IPS-NIHi7 (cell line): ENCODE measurements around the gene ERAP2.
"Not testable (repeated sequence)": the region's sequence is repeated elsewhere in the genome, so short reads cannot be mapped to it uniquely, and the experiment has no call there.

ENCODE experiments used
- DNase-seq: peaks from one replicate; pipeline ENCODE4 v3.0.0; 2012; ENCODE audit warnings: mixed read lengths; ENCODE audit errors: extremely low spot score

Gene ERAP2

DNA sequence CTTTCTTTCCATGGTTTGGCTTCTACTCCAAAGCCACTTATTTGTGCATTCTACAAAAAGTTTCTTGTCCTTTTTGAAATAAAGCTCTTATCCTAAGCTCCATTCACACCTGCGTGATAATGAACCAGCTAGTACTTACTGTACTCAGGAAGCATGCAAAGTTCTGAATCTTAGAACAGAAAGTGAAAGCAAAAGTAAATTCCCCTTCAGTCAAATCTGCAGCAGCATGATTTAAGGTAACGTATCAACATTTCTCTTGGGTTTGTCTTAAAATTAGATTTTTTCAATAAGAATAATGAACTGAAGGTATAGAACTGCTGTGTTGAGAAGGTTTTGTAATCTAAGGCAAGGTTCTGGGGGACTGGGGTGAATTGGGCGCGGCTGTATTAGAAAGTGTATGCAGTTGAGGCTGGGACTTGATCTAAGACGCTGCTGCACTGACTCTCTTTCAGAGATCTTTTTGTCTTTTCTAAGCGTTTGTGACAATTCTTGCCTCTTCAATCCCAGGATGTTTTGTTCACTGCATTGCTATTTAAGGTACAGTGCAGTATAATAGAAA is at the start of gene ERAP2:
Gene ERAP2, plus strand, starts transcription at position 209 of the 559 bp plus-strand sequence. CDS start 3,186 bp downstream, outside the sequence.
- no peak for DNase-seq

DNA sequence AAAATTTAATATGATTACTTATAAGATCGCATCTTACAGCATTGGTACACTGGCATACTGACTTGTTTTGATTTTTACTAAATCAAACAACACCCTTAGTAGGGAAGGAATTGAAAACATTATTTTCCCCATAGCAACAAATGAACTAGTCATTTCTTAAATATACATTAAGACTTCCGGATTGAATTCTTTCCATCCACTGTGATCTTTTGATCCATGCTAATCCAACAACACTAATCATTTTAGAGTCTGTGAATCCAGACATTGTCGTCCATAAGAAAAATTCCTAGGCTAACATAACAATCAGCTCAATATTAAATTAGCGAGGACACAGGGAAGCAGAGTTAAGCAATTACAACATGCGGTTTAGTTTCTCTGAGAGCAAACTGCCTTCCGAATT is 47.0 kb upstream of the ERAP2 start:
- no peak for DNase-seq

GRCh38 chr5:96834016-96834415 is 42.3 kb upstream of the ERAP2 start:
- DNase-seq = no peak

DNA sequence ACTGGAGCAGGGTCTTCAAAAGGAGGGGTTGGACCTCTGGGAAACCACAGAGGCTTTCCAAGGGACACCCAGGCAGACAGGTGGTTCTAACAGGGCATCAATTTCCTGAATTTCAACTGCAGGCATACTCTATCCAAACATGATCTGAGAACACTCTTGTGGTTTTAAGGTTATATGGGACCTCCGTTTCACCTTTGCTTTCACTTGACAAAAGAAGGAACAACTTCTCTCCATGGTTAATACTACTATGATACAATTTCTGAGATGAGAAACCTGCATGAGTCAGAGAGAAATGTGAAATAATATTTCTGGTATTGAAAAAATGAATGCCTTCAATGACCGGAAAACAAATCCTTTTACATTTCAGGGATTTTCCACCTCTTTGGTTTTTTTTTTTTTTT is 40.5 kb upstream of the ERAP2 start:
- no peak for DNase-seq

GRCh38 chr5:96836817-96837216 is 39.5 kb upstream of the ERAP2 start:
- DNase-seq = no peak

DNA sequence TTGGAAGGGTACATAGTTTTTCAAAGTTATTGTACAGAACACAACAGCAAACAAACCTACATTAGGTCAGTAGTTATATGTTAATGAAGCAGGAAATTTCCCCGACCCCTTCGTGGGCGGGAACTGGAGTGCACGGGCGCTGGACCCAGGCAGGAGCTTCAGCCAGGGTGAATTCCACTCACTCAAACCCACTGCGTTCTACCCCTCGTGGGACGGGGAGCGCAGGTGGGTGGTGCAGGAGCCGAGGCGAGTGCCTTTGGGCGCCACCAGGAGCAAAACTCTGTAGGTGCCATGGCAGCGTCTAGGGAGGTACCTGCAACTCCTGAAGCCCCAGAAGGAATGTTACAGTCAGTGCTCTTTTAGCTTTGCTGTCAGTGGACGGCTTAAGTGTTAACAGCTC is 39.0 kb upstream of the ERAP2 start:
- no peak for DNase-seq

DNA sequence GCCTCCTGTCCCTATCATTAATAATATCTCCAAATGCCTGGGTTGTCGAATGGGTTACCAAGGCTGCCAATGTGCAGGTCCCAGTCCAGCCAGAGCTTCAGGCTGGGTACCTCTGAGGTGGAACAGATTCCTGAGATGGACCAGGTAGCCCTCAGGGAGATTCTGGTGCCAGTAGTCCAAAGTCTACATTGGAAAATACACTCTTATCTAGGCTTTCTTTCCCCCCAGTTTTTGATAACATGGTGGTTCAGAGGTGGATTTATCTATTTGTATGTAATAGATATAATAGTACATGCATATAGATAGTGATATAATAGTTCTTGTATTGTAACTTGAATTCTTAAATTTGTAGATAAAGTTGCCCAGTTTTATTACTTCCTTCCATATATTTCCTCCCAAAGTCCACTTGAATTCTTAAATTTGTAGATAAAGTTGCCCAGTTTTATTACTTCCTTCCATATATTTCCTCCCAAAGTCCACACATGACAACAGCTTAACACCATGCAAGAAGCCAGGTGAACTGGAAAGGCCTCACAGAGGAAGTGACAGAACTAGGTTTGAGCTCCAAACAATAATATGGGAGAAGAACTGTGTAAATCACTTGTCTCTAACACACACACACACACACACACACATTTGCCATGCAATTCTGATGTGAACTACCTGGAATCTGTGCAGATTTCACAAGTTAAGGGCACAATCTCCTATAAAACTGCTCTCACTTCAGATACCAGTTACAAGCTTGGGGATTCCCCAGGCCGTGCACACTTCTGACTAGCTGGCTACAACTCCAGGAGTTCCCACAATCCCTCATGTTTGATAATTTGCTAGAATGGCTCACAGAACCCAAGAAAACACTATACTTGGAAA is 37.9 kb upstream of the ERAP2 start:
- no peak for DNase-seq

GRCh38 chr5:96839071-96839592 is 37.2 kb upstream of the ERAP2 start:
- no peak for DNase-seq

GRCh38 chr5:96841931-96842330 is 34.4 kb upstream of the ERAP2 start:
- not testable (repeated sequence) for DNase-seq

GRCh38 chr5:96843140-96843539 is 33.2 kb upstream of the ERAP2 start:
- DNase-seq = no peak

- DNase-seq = no peak
Measured at GRCh38 chr5:96844481-96844990, 31.8 kb upstream of the ERAP2 start.

GRCh38 chr5:96851312-96852062 is 24.8 kb upstream of the ERAP2 start:
- no peak for DNase-seq

- DNase-seq = no peak
Measured at GRCh38 chr5:96852759-96853158, 23.5 kb upstream of the ERAP2 start.

- DNase-seq = no peak
Measured at GRCh38 chr5:96854067-96854466, 22.2 kb upstream of the ERAP2 start.

DNA sequence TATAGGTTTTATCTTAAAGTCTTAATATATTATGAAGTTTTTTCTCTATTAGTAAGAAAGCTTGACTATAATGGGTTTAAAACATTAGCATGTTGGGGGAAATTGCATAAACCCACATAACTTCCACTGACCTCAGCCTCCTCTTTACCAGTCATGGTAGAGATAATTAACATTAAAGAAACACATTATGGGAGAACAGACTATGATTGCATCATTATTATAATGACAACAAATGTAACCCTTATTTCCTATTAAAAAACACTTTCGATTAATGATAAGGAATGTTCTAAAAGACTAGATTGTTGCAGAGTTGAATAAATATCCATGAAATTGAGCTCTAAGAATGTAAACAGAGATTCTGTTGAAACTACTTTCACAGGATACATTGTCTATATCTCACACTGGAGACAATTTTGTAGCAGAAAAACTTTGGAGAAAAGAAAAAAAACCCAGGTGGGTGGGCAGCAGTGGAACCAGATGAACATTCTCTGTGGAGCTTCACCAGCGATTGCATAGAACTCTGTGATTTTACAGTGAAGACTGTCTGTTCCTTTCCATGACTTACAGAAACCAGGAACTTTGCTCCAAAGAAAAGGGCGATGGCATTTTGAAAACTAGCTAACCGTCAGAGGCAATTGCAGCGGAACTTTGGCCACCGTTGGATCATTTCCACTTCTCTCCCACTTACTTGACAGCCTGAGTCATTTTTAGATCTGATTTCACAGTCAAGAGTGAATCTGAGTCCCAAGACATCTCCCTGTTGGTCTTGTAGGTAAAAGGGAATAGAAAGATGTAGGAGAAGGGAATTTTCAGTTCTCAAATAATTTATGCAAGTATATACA is 21.0 kb upstream of the ERAP2 start:
- DNase-seq = no peak

DNA sequence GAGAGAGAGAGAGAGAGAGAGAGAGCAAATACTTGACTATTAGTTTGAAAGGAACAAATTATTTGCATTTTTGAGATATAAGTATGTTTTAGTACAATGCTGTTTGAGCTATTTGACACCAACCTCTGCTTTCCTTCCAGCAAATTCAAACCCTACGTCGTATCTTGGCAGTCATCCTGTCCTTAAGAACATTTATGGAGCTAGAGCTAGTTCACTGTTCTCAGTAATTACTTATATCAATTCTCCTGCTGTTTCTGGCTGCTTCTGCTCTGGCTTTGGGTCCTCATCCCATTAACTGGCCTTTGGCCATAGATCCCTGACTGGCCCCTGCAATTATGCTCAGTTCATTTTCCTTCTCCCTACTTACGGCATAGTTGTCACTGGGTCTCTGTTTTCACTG is 19.9 kb upstream of the ERAP2 start:
- no peak for DNase-seq

DNA sequence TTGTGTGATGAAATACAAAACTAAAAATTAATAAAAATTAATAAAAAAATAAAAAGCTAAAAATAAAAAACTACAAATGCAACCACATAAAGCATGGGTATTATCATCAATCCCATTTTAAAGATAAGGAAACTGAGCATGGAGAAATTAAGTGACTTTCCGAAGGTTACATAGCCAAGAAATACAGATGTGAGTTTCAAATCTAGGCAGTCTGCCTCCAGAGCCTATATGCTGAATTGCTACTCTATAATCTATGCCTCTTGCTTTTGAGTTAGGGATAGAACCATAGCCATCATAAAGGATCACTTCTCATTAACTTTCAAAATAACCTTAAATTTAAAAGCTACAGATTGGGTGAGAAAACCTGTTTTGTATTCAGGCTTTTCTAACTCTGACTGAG is 18.8 kb upstream of the ERAP2 start:
- no peak for DNase-seq

DNA sequence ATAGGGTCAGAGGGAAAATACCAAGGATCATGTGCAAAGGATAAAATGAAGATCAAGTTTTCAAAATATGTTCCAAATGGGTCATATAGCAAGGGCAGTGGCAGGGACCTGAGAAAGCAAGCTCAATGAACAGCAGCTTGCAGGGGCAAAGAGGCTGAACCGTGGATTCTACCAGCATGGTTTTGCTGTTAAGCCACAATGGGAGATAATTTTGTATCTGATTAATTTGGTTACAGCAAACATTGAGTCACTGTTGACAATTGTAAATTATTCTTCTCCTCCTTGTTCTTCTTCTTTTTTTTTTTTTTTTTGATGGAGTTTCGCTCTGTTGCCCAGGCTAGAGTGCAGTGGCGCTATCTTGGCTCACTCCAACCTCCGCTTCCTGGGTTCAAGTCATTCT is 18.4 kb upstream of the ERAP2 start:
- no peak for DNase-seq

DNA sequence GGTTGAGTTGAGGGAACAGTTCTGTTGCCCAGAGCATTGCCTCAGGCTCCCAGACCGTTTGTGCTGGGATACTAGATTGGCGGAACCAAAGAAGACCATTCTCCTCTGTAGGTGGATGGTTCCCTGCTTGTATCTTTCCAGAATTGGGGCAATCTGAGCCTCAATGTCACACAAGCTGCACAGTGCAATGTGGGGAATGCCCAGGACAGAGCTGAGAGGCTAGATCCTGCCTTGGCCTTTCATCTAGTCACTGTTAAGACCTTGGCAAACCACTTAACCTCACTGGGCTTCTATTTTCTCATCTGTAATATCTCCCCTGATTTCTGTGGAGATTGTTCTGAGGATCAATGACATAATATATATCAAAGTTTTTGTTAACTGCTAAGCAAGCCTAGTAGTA is 16.9 kb upstream of the ERAP2 start:
- DNase-seq = no peak

DNA sequence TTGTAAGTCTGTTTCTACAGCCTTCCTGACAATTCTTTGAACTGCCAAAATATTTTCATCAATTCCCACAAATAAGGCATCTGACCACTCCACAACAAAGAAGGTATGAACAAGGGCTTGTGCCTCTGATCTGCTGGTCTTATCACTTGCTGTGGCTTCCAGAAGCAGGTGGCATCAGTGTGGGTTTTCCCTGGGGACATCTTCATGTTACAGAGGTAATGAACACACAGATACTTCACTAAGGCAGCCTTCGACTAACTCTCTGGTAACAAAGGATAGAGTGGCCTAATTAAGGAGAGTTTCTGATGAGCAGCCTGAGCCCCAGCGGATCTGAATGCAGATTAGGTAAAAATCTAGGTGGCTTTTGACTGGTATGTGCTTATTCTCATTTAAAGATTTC is 15.2 kb upstream of the ERAP2 start:
- no peak for DNase-seq

DNA sequence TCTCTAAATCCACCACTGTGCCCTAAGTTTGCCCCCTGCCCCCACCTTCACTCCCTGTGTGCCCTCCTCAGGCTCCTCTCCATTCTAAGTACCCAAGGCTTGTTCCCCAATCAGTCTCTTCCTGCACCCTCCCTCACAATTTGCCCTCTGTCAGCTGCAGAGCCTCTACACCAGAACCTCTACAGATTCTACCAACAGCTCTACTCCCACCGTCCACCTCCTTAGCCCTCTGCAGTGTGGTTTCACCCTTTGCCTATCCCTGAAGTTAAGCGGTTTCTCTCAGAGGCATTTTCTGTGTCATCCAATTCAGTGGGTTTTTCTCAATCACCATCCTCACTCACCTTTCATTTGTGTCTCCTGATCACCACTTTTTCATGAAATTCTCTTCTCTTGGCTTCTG is 13.2 kb upstream of the ERAP2 start:
- no peak for DNase-seq
